GM12801 (cell line): ENCODE measurements around the gene KDM5A.

Experiments
- CTCF ChIP-seq: IDR thresholded peaks from one replicate; pipeline ENCODE4 v1.5.1; 2011; ENCODE audit warnings: control low read depth; ENCODE audit not compliant: insufficient read length; ENCODE audit errors: extremely low read depth

The KDM5A gene

GRCh38 chr12:388541-389141 is 479 bp downstream of the KDM5A start:
- TF ChIP-seq CTCF: no peak

- no peak for TF ChIP-seq CTCF
Observed at GRCh38 chr12:388012-388411, 1.1 kb downstream of the KDM5A start.

- no peak for TF ChIP-seq CTCF
Observed at GRCh38 chr12:386651-387050, 2.5 kb downstream of the KDM5A start.

GRCh38 chr12:367972-368371 is 21.1 kb downstream of the KDM5A start:
- no peak for TF ChIP-seq CTCF

GRCh38 chr12:366820-367219 is 22.3 kb downstream of the KDM5A start:
- no peak for TF ChIP-seq CTCF

GRCh38 chr12:359091-359490 is 30.0 kb downstream of the KDM5A start:
- no peak for TF ChIP-seq CTCF

GRCh38 chr12:356276-356988 is 32.7 kb downstream of the KDM5A start:
- TF ChIP-seq CTCF: no peak
